RPMI7951 (cell line): ENCODE data around the gene MATN1. TPM values are rescaled to one million over a fixed set of nuclear protein-coding genes. Genes with fewer than 3 reads are reported as not detected.
A peak's percentile ranks its signal among the peaks of the same experiment; 100 is the strongest.
"Not testable (repeated sequence)": the region's sequence is repeated elsewhere in the genome, so short reads cannot be mapped to it uniquely, and the experiment has no call there.

Experiments used
- DNase-seq: peaks from one replicate; pipeline ENCODE4 v3.0.0-alpha.2; 2012; ENCODE audit warnings: low read depth
- total RNA-seq: library from RNA; depleted of rRNA; stranded (reverse); fragments of >200 nt; shearing (Covaris generic); gene quantifications from 2 replicates; pipeline ENCODE4 v1.2.3, GENCODE V29; 2014

MATN1 gene
- total RNA-seq, 1 experiment from 2014 or later, result 0.48 TPM

DNA sequence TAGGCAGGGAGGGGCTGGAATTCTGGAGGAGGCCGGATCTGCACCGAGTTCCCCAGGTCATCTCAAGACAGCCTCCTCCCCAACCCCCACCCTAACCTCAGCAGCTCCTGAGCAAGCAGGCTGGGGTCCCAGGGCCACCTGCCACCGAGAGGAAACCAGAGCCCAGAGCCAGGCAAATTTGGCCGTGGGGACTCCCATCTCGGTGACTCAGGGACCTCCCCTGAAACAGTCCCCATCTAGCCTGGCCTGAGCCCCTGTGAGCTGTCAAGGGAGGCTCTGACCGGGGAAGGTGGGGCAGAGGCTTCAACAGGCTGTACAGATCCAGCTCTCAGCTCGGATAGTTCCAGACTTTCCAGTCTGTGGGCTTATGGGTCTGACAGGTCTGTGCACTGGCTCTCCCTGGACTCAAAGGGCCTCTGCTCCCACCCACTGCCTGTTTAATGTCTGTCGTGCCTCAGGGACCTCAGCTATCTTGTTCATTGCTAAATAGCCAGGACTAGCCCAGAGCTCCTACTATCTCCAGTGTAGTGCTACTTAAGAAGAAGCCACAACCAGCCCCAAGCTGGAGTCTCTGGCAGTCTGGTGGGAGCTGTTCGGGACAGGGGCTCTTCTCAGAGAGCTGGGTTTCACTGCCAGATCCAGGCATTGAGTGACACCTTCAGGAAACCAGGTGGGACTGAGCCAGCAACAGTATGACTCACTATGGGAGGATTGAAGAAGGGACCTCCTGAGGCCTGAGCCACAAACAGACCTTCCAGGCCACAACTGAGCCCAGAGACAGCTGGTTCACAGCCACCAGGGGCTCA is 25.6 kb downstream of the MATN1 start:
- DNase-seq, result peak; percentile 59

DNA sequence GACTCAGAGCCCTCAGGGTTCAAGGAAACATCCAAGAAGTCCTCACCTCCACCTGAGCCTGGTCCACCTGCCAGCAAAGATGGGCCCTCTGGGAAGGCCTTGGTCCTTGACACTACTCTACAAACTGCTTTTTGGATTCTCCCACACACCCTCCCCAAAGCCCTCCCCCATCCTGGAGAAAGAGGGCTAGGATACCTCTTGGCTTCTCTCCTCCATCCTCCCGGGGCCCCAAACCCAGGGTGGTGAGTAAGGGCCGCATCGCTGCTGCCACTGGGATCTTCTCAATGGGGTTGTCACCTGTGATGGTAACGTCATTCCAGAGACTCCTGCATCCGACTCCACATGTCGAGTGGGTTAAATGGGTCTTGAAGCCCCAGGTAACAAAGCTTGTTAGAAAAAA is 26.6 kb downstream of the MATN1 start:
- no peak for DNase-seq

DNA sequence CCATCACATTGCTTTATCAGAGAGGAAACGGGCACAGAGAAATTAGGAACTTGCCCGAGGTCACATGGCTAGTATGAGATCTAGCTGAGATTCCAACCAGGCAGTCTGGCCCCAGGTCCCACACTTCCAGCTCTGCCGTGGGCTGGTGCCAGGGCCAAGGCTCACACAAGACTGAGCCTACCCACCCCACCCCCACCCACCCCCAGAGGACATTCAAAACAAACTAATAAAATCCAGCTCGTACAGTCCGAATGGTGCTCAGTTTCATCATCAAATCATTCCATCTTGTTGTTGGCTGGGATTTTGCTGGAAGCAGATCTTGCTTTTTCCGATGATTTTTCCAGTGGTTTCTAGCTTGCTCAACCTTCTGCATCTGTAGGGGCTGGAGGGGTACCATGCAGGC is 27.9 kb downstream of the MATN1 start:
- no peak for DNase-seq

DNA sequence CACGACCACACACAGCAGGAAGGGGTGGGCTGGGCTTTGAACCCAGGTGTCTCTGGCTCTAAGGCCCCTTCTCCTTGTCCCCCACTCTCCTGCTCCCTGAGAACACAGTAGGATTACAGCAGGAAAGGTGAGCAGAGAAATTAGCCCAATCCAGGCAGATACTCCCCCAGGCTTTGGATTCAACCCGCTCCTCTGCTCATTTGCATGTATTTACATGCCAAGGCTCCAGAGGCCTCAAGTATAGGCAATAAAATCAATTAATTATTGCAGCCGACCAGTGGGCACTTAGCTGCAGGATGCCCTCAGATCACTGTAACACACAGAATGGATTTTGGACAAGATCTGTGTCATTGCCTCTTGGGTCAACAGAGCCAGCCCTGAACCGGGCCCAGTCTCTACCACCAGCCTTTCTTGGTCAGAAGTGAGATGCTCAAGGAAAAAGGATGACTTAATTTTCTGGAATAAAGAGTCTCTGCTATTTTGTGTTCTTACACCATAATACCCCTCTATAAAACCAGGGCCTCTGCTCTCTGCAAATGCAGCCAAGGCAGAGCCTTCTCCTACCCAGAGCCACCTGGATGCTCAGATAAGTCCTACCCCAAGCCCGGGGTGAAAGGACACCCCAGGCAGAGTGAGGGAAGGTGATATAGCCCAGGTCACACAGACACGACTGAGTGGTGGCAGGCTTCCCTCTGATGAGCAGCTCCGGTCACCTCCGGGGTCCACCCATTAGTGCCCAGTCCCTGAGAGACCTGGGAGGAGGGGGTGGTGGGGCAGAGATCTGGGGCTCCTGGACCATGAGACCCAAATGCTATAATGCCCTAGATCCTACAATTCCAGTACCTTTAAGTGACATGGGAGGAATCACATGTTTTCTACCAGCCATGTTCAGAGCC is 28.9 kb downstream of the MATN1 start:
- DNase-seq, result no peak

DNA sequence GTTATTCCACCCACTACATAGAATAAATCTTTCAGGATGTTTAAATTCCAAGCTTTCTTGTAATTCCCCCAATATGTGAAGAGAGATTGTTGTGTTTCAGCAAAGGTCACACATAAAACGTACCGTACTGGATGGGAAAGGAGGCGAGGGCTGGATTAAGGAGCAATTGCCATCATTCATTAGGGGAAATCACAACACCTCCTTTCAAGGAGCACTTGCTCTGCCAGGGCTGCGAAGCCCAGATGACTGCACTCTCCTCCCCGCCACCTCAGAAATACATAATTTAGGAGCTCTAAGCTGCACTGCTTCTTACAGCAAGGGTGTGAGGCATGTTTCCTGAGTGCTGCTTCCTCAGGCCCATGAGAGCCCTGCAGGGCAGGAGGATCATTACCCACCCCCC is 29.6 kb downstream of the MATN1 start:
- DNase-seq, result no peak

- DNase-seq, result no peak
Observed at GRCh38 chr1:30693366-30693765, 30.0 kb downstream of the MATN1 start.

DNA sequence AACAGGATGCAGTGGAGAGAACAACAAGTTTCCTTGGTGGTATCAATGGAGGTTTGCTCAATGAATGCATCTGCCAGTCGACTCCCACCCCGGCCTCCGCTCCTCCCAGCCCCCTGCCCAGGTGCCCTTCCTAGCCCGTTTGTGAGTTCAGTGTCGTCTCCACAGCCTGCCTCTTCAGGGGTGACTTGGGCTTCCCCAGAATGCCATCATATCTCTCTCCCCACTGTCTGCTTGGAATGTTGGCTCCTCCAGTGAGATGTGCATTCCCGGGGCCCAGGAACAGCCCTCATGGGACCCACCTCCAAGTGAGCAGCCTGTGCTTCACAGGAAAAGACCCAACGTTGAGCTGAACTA is 30.5 kb downstream of the MATN1 start:
- DNase-seq, result no peak

- no peak for DNase-seq
Observed at GRCh38 chr1:30692201-30692947, 31.0 kb downstream of the MATN1 start.

- no peak for DNase-seq
Observed at GRCh38 chr1:30691480-30691879, 31.9 kb downstream of the MATN1 start.

DNA sequence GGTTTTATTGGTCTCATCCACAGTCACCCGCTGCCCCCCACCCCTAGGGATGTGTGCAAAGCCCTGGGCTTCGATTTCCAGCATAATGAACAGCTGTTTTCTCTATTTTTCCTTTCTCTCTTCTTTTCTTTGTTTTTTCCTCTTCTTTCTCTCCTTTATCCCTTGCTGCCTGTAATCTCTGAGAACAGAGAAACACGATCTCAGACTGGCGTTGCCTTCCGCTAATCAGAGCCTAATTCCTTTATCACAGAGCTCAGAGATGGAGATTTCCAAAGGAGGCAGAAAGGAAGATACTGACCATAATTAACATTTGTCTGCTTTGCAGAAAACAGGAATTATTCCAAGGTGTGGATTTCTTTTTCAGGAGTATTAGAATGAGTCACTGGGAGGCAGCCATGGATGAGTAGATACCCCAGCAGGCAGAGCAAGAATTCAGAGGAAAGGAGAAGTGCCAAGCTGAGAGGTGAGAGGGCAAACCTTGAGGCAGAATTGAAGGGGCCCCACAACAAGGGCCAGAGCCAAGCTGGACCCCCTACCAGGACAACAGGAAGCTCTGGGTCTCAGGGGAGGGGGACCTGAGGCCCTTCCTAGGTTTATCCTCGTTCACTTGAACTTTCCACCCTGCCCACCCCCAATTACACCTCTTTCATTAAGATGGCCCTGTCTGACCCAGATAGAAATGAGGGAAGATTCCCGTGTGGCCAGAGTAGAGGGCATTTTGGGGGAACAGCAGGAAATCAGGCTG is 33.3 kb downstream of the MATN1 start:
- no peak for DNase-seq

GRCh38 chr1:30688920-30689794 is 34.2 kb downstream of the MATN1 start:
- no peak for DNase-seq

DNA sequence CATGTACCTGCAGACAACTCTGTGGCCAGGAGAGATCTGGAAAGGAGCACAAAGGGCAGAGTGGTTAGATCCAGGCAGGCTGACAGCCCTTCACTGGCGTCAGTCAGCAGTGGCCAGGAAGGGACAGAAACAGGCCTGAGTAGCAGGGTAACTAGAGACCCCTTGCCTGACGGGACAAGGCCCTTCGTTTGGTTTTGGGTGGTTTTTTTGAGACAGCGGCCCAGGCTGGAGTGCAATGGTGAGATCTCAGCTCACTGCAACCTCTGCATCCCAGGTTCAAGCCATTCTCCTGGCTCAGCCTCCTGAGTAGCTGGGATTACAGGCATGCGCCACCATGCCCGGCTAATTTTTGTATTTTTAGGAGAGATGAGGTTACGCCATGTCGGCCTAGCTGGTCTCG is 34.9 kb downstream of the MATN1 start:
- DNase-seq, result not testable (repeated sequence)

- DNase-seq, result no peak
Observed at GRCh38 chr1:30687886-30688285, 35.5 kb downstream of the MATN1 start.

- DNase-seq, result no peak
Observed at GRCh38 chr1:30686236-30686935, 37.0 kb downstream of the MATN1 start.

- no peak for DNase-seq
Observed at GRCh38 chr1:30685796-30686165, 37.6 kb downstream of the MATN1 start.

GRCh38 chr1:30684881-30685795 is 38.2 kb downstream of the MATN1 start:
- no peak for DNase-seq

GRCh38 chr1:30684259-30684658 is 39.1 kb downstream of the MATN1 start:
- no peak for DNase-seq

DNA sequence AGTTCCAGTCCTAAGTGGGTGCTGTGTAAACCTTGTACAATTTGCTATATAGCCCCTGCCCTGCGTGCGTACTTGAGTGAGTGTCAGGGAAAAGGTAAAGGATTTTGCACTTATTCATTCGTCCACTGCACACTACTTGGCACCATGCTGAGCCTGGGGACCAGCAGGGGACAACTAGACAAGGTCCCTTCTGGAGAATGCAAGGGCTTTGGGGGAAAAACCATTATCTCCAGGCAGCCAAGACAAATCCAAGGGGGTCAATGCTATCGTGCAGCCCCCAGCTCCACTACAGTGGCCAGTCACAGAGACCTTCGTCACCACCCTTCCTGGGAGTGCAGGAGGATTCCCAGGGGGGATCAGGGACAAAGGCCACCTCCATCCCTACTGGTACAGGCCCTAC is 39.7 kb downstream of the MATN1 start:
- no peak for DNase-seq
